NCI-H748 (cell line): ENCODE measurements around the gene WWC1.
"Not testable (repeated sequence)": the region's sequence is repeated elsewhere in the genome, so short reads cannot be mapped to it uniquely, and the experiment has no call there.

ENCODE experiments used
- DNase-seq: peaks from one replicate; lab custom pipeline; 2025; ENCODE audit not compliant: unreplicated experiment; lab: John Stamatoyannopoulos, UW

The WWC1 gene

DNA sequence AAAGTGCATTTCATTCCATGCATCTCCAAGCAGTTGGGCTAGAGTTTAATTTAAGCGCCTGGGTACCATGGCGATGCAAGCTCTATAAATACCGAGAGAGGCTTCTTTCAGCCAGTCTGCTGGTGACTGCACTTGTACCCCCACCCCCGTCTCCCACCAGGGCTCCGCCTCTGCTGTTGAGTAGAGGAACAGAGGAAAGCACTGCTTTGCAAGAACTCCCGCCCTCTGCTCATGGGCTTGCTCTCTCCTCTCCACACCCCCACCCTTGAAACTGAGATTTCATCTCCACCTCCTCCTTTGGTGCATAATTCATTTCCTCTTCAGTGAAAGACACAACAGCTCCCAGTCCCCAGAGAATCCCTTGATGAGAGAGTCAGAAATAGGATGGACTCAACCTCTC is 5.1 kb upstream of the WWC1 start:
- peak; percentile 36 for DNase-seq

DNA sequence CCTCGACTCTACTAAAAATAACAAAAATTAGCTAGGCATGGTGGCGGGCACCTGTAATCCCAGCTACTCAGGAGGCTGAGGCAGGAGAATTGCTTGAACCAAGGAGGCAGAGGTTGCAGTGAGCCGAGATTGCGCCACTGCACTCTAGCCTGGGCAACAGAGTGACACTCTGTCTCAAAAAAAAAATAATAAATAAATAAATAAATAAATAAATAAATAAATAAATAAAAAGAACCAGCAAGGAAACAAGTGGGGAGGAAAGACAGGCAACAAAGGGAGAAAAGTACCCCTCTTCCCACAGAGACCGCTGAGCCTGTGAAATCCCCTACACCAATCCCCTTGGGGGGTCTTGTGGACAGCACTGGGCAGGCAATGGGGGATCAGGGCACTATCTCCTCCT is 4.6 kb upstream of the WWC1 start:
- not testable (repeated sequence) for DNase-seq

- no peak for DNase-seq
Observed at GRCh38 chr5:168287362-168287761, 4.1 kb upstream of the WWC1 start.

DNA sequence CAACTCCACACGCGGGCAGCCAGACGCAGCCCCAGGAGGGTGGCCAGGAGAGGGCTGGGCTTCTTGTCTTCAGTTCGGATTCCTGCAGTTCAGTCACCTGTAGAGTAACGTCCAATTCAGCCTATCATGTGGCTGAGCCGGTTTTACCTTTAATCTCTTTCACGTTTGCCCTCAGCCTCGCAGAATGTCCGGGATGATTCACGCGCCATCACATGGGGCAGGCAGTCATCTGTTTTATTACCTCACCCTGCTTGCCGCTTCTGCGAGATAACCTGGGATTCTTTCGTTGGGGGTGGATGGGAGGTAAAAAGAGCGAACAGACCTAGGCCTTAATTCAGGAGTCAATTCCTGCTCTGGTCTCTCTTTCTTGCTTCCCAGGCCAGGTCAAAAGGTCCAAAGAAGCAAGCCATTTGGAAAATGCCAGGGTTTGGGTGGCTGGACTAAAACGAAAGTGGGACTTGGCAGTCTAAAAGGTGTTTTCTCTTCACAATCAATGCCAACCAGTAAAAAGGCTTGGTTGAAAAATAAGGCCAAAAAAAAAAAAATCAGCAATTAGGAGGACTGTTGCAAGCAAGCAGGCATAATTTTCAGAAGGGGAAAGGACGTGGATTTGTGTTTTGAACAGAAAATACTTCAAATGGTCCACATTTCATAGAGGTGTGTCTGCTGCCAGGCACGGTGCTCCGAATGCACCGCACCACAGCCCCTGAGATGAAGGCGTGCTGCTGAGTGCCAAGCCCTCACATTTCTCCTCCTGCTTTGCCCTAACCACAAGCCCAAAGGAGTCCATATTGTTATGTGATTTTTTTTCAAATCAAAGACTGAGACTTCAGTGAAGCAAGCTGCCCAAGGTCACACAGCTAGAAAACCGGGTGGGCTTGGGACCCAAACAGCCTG is 2.8 kb upstream of the WWC1 start:
- DNase-seq: no peak

- no peak for DNase-seq
Observed at GRCh38 chr5:168290902-168291341, 523 bp upstream of the WWC1 start.

GRCh38 chr5:168291964-168292785 is 730 bp downstream of the WWC1 start:
- DNase-seq: peak; percentile 70

- DNase-seq: peak; percentile 25
Observed at GRCh38 chr5:168292786-168293696, 1.6 kb downstream of the WWC1 start.

DNA sequence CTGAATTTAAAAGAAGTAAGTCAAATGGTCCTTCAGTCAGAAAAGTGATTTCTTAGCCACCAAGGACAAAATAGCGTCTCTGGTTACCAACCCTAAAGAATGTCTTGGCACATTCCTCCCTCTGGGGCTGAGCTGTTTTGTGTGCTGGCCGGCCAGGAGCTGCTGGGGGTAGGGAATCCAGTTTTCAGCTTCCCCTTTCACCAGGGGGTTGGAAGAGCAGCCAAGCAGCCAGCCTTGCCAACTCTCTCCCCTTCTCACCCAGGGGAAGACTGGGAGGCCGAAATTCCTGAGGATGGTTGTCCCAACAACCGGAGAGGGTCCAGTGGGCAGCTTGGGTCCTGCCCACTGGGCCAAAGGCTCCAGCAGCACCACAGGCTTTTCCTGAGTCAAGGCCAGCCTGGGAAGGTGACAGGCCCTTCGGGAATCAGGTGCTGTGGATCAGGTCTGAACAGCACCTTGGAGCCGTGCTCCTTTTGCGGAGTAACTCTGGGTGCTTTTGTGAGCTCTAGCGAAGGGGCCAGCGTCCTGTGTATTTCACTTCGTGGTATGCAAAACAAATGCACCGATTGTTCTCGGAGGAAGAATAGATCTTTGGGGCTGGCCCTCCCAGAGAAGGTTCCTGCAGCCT is 4.2 kb downstream of the WWC1 start:
- DNase-seq: no peak

- no peak for DNase-seq
Observed at GRCh38 chr5:168296682-168297081, 5.2 kb downstream of the WWC1 start.

DNA sequence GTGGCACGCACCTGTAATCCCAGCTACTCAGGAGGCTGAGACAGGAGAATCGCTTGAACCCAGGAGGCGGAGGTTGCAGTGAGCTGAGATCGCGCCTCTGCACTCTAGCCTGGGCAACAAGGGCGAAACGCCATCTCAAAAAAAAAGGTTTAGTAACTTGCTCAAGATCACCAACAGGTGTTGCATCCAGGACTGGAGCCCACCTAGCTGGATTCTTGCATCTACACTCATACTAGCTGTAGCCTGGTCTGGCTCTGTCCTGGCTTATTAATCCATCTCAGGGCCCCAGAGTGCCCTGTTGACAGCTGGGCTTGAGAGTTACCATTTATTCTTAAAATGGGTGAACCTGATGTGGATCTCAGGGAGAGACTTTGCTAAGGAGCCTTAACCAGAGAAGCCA is 7.5 kb downstream of the WWC1 start:
- DNase-seq: no peak

- DNase-seq: no peak
Observed at GRCh38 chr5:168299372-168299771, 7.9 kb downstream of the WWC1 start.

DNA sequence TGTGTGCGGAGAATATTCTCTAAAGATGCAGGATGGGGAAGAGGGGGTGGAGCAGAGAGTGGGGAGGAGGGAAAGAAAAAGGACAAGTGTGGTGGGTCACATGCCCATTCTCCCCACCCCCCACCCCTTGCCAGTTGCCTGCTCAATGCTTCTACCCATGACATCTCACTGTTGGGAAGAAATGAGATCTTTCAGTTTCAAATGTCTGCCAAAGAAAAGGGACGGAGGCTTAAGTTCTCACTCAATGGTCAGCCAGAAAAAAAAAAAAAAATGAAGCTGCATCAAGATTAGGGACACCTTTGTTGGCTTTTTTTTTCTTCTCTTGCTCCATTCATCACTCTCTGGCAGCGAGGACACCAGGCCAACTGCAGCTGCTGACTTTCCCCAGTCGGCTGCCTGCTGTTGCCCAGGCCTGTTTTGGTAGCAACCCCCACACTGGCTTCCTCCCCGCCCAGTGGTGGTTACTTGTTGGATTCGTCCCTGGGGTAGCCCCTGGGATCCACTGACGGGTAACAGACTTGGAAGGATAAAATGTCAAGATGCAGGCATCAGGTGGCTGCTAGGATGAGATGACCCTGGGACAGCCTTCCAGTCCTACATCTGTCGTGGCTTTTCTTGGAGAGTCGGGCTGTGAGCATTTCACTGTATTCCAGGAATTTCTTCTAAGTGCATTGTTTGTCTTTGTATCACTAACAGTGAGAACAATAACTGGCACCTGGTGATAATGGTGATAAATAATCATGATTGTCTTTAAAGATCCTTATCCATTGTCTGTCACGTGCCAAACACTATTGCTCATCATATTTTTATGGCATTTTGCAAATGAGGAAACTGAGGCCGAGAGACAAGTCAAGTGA is 9.1 kb downstream of the WWC1 start:
- no peak for DNase-seq

DNA sequence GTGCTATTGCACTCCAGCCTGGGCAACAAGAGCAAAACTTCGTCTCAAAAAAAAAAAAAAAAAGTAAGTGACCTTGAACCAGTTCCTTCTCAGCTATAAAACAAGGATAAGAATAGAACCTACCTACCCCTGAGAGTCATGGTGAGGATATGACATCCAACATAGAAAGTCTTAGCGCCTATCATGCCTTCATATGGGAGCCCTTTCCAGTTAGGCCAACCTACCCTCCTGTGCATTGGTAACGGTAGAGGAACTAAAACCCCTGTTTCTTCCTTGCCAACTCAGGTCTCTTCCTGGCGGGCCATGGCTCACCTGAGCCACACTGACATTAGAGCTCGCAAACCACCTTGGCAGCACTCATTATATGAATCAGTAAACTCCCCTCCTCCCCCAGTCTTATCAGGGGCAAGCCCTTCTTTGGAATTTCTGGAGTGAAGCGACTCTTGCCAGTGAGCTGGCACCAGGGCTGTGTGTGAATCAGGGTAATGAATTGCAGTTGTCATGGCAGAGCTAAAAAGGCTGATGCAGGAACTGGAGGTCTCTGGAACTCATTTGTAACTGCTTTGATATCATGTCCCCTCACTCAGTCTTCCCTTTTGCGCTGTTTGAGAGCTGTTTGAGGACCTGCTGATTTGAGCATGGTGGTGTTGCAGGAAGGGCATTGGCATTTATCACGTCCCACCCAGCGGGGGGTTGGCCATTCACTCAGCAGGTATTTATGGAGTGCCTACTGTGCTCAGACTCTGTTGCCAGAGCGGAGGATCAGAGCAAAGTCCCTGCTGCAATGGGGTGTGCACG is 10.3 kb downstream of the WWC1 start:
- peak; percentile 28 for DNase-seq

DNA sequence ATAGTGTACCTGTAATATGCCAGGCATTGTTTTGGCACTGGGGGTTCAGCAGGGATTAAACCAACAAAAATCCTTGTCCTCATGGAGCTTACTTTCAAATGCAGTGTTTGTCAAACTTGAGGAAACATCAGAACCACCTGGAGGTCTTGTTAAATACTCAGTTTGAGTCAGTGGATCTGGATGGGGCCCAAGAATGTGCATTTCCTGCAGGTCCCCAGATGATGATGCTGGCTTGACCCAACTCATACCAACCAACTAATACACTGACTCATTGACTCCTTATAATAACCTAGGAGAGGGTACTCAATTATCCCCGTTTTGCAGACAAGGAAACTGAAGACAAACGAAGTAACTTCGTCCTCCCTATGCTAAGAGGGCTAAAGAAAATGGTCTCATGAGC is 11.3 kb downstream of the WWC1 start:
- no peak for DNase-seq

DNA sequence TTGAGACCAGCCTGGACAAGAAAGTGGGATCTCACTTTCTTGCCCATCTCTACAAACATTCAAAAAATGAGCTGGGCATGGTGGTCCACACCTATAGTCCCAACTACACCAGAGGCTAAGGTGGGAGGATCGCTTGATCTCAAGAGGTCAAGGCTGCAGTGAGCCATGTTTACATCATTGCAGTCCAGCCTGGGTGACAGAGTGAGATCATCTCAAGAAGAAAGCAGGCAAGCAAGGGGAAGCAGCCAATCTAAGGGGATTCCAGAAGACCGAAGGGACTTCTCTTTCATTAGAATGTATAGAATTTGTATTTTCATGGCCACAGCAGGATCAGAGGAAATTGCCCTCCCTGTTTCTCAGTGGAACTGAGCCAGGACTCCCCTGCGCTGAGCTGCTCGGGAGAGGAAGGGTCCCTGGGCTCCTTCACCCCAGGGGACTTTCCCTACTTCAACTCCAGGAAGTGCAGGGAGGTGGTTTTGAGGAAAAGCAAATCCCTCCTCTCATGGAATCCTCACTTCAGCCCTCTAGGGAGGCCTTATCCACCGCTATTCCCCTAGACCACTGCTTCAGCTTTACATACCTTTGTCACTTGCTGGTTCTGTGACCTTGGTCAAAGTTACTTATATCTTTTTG is 12.1 kb downstream of the WWC1 start:
- no peak for DNase-seq

DNA sequence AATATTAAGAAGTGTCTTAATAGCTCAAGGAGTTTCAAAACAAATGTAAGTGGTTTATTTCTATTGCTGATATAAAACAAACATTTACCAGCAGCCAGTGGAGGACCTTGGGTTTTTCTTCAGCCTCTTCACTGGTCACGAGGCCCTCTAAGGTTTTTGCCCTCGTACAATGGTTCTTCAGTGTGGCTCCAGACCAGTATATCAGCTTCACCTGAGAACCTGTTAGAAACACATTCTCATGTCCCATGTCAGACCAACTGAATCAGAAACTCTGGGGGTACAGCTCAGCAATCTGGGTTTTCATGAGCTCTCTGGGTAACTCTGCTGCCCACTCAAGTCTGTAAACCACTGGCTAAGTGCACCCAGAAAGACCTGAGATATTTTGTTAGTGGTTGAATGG is 12.9 kb downstream of the WWC1 start:
- DNase-seq: no peak

GRCh38 chr5:168305281-168305680 is 13.8 kb downstream of the WWC1 start:
- DNase-seq: no peak

DNA sequence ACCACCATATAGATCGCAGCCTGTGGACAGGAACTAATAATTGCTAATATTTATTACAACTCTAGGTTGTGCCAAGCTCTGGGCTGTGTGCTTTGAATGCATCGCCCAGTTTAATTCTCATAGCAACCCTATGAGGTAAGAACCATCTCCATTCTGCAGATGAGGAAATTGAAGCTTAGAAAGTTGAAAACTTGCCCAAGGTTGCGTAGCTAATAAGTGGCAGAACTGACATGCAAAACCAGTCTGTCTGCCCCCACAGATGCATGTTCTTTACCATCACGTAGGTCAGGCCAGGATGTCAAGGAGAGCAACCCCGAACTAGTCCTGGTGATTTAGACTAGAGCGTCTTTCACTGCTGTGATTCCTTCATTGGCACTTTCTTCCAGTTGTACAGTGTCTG is 15.6 kb downstream of the WWC1 start:
- DNase-seq: no peak
